HCT116 (cell line): Measurements from ENCODE around the gene OSGIN1. TPM values are rescaled to one million over a fixed set of nuclear protein-coding genes. Genes with fewer than 3 reads are reported as not detected.

Experiments
- ATAC-seq: fragments of 200-7000 bp; cut with Tn5 transposase; 2 replicates; pipeline ENCODE4 v1.9.1; 2020; ENCODE audit warnings: mild to moderate bottlenecking, moderate library complexity
- BruUV-seq: library from RNA; stranded (reverse); fragments of 400-500 nt; replicated peaks from 2 replicates; lab custom pipeline; 2021; lab: Mats Ljungman, UMichigan
- CTCF ChIA-PET: fragments of 300-600 bp; sonication (Branson Sonifier 250); formaldehyde crosslinking; loops from one replicate; lab custom pipeline; 2021; ENCODE audit warnings: antibody characterized with exemption; lab: Charles Lee
- POLR2A ChIA-PET: fragments of 300-600, 350-600 bp; sonication (Branson Sonifier 250); formaldehyde crosslinking; loops from one replicate; lab custom pipeline; 2021; ENCODE audit warnings: antibody characterized with exemption; lab: Charles Lee
- RAD21 ChIA-PET, 2 experiments: fragments of 300-600 bp; sonication (Branson Sonifier 250); formaldehyde crosslinking; loops; one replicate each; lab custom pipeline; 2023; ENCODE audit warnings: low total read pairs in 2 of 2; ENCODE audit not compliant: uncharacterized antibody in 2 of 2, unreplicated experiment in 2 of 2, low non-redundant PET in 1 of 2; lab: Charles Lee
- DNase-seq: peaks from one replicate; pipeline ENCODE4 v3.0.0-alpha.2; 2010; ENCODE audit warnings: low read depth, low spot score
- H2AFZ ChIP-seq: fragments of 200-600 bp; shearing (Covaris generic), sonication (generic); 2 replicates; pipeline ENCODE4 v1.6.1; 2017; ENCODE audit warnings: low read depth, mixed run types, mixed read lengths, antibody characterized with exemption, low read length; ENCODE audit not compliant: poor library complexity, severe bottlenecking
- H3K27ac ChIP-seq: 2 replicates; pipeline ENCODE4 v1.5.1; 2012; ENCODE audit warnings: low read depth, low read length
- H3K27me3 ChIP-seq: fragments of 200-600 bp; sonication (generic); 2 replicates; pipeline ENCODE4 v1.6.1; 2016; ENCODE audit warnings: mixed run types, low read length, mixed read lengths; ENCODE audit not compliant: insufficient read depth
- H3K36me3 ChIP-seq, 2 experiments: fragments of 200-500 bp in 1 of 2; fragments of 200-600 bp in 1 of 2; sonication (Bioruptor generic) in 1 of 2; sonication (generic) in 1 of 2; 2 replicates each; pipeline versions ENCODE4 v1.5.1 to v1.6.1; 2014 to 2016; ENCODE audit warnings: low read length in 2 of 2, inconsistent platforms in 1 of 2, mixed read lengths in 1 of 2, mixed run types in 1 of 2; ENCODE audit not compliant: insufficient read depth in 2 of 2, control insufficient read depth in 1 of 2
- H3K4me1 ChIP-seq, 2 experiments: fragments of 200-600 bp in 1 of 2; sonication (generic) in 1 of 2; 2 replicates each; pipeline versions ENCODE4 v1.5.1 to v1.6.1; 2012 to 2017; ENCODE audit warnings: low read length in 2 of 2, inconsistent platforms in 1 of 2, mild to moderate bottlenecking in 1 of 2, mixed read lengths in 1 of 2, mixed run types in 1 of 2, moderate library complexity in 1 of 2; ENCODE audit not compliant: insufficient read depth in 2 of 2, control insufficient read depth in 1 of 2
- H3K4me2 ChIP-seq: fragments of 200-600 bp; sonication (generic); 2 replicates; pipeline ENCODE4 v1.6.1; 2017; ENCODE audit warnings: mixed run types, low read length, mixed read lengths
- H3K4me3 ChIP-seq, 2 experiments: fragments of 200-600 bp in 1 of 2; sonication (generic) in 1 of 2; replicated peaks in 1 of 2; 2 replicates each; pipeline ENCODE4 v1.5.1; 2011 to 2016; ENCODE audit warnings: low read length in 2 of 2, control low read depth in 1 of 2, low read depth in 1 of 2, mild to moderate bottlenecking in 1 of 2, mixed read lengths in 1 of 2, mixed run types in 1 of 2
- H3K79me2 ChIP-seq: fragments of 200-600 bp; sonication (generic); 2 replicates; pipeline ENCODE4 v1.6.1; 2017; ENCODE audit warnings: mild to moderate bottlenecking, mixed run types, low read length, moderate library complexity, mixed read lengths; ENCODE audit not compliant: insufficient read depth
- H3K9ac ChIP-seq: fragments of 200-600 bp; sonication (generic); 2 replicates; pipeline ENCODE4 v1.6.1; 2016; ENCODE audit warnings: low read length, mixed read lengths
- H3K9me2 ChIP-seq: fragments of 200-600 bp; sonication (generic), shearing (Covaris generic); 2 replicates; pipeline ENCODE4 v1.6.1; 2017; ENCODE audit warnings: mixed run types, mild to moderate bottlenecking, moderate library complexity; ENCODE audit not compliant: insufficient read depth
- H3K9me3 ChIP-seq, 2 experiments: fragments of 200-500 bp in 1 of 2; fragments of 200-600 bp in 1 of 2; sonication (Bioruptor generic) in 1 of 2; sonication (generic) in 1 of 2; 2 replicates each; pipeline ENCODE4 v1.6.1; 2014 to 2017; ENCODE audit warnings: low read length in 2 of 2, mixed read lengths in 2 of 2, inconsistent platforms in 1 of 2, low read depth in 1 of 2, mild to moderate bottlenecking in 1 of 2, mixed run types in 1 of 2, moderate library complexity in 1 of 2; ENCODE audit not compliant: control insufficient read depth in 1 of 2, insufficient read depth in 1 of 2
- H4K20me1 ChIP-seq: fragments of 200-600 bp; sonication (generic), shearing (Covaris generic); 2 replicates; pipeline ENCODE4 v1.6.1; 2017; ENCODE audit warnings: mixed run types, mild to moderate bottlenecking, moderate library complexity; ENCODE audit not compliant: insufficient read depth
- CBX3 ChIP-seq: IDR thresholded peaks from 2 replicates; pipeline ENCODE4 v1.6.1; 2012; ENCODE audit warnings: low read depth
- CEBPB ChIP-seq: IDR thresholded peaks from 2 replicates; pipeline ENCODE4 v1.6.1; 2012; ENCODE audit warnings: low read depth
- EGR1 ChIP-seq: IDR thresholded peaks from 2 replicates; pipeline ENCODE4 v1.6.1; 2012; ENCODE audit warnings: low read depth
- ELF1 ChIP-seq: IDR thresholded peaks from 2 replicates; pipeline ENCODE4 v1.6.1; 2012; ENCODE audit warnings: low read depth, borderline replicate concordance
- EZH2phosphoT487 ChIP-seq: fragments of 200-600 bp; IDR thresholded peaks from 2 replicates; pipeline ENCODE4 v1.6.1; 2018; ENCODE audit warnings: antibody characterized with exemption, borderline replicate concordance
- FOSL1 ChIP-seq: IDR thresholded peaks from 2 replicates; pipeline ENCODE4 v1.6.1; 2012; ENCODE audit warnings: low read depth
- JUND ChIP-seq: IDR thresholded peaks from 2 replicates; pipeline ENCODE4 v1.6.1; 2012
- POLR2A ChIP-seq: IDR thresholded peaks from 2 replicates; pipeline ENCODE4 v1.7.0; 2011; ENCODE audit warnings: borderline replicate concordance; ENCODE audit not compliant: insufficient read depth, insufficient read length; ENCODE audit errors: extremely low read depth
- POLR2AphosphoS5 ChIP-seq: IDR thresholded peaks from 2 replicates; pipeline ENCODE4 v1.6.1; 2011; ENCODE audit warnings: mild to moderate bottlenecking, low read depth, low read length, moderate library complexity
- RAD21 ChIP-seq: IDR thresholded peaks from 2 replicates; pipeline ENCODE4 v1.6.1; 2012; ENCODE audit warnings: low read depth, mild to moderate bottlenecking
- SIN3A ChIP-seq: IDR thresholded peaks from 2 replicates; pipeline ENCODE4 v1.6.1; 2012; ENCODE audit warnings: low read depth
- SRF ChIP-seq: IDR thresholded peaks from 2 replicates; pipeline ENCODE4 v1.6.1; 2012; ENCODE audit warnings: low read depth
- TCF7L2 ChIP-seq: IDR thresholded peaks from 2 replicates; pipeline ENCODE4 v1.7.0; 2011; ENCODE audit warnings: borderline replicate concordance, inconsistent platforms; ENCODE audit not compliant: insufficient read depth, insufficient read length; ENCODE audit errors: extremely low read depth
- YY1 ChIP-seq: IDR thresholded peaks from 2 replicates; pipeline ENCODE4 v1.6.1; 2011; ENCODE audit warnings: low read length, low read depth, moderate library complexity, mild to moderate bottlenecking; ENCODE audit not compliant: insufficient replicate concordance; ENCODE audit errors: extremely low read depth
- ZFX ChIP-seq: fragments of 450-650 bp; IDR thresholded peaks from 2 replicates; pipeline ENCODE4 v1.6.1; 2017
- intact Hi-C: fragments of 100-400 bp; cut with micrococcal nuclease; formaldehyde crosslinking; loops from 2 replicates; pipeline ENCODE4 v1.10.0; 2022
- total RNA-seq: library from RNA; stranded (reverse); gene quantifications from one replicate; pipeline ENCODE4 v1.2.1, GENCODE V29; 2021; ENCODE audit not compliant: unreplicated experiment
- TF ChIP-seq, protein P1 (sequence below): IDR thresholded peaks from 2 replicates; pipeline ENCODE4 v1.6.1; 2011; ENCODE audit warnings: mild to moderate bottlenecking, low read length, moderate library complexity; ENCODE audit not compliant: insufficient replicate concordance; ENCODE audit errors: extremely low read depth
- TF ChIP-seq, protein P2 (sequence below): IDR thresholded peaks from 2 replicates; pipeline ENCODE4 v1.6.1; 2012; ENCODE audit warnings: low read depth
- TF ChIP-seq, protein P3 (sequence below), 3 experiments: fragments of 200-600 bp in 1 of 3; sonication (generic) in 1 of 3; IDR thresholded peaks in 2 of 3; conservative IDR thresholded peaks in 1 of 3; 2 replicates each; pipeline ENCODE4 v1.5.1; 2012 to 2017; ENCODE audit warnings: low read depth in 2 of 3, low read length in 2 of 3, antibody characterized with exemption in 1 of 3, borderline replicate concordance in 1 of 3, control low read depth in 1 of 3, mild to moderate bottlenecking in 1 of 3, mixed read lengths in 1 of 3, mixed run types in 1 of 3, moderate library complexity in 1 of 3; ENCODE audit not compliant: insufficient read depth in 1 of 3

The OSGIN1 gene
- total RNA-seq, 1 experiment from 2014 or later, result 19.8 TPM

- BruUV-seq, result no TSS peak
- no peaks in the 10 kb centered on the region for H3K36me3 ChIP-seq
- H3K9ac ChIP-seq, result no peak overlapping the region
- TF ChIP-seq RAD21 (no peak), SRF (no peak), JUND (no peak), EGR1 (no peak), SIN3A (no peak), ZFX (no peak), ELF1 (no peak), POLR2A (no peak), EZH2phosphoT487 (no peak), POLR2AphosphoS5 (no peak), CEBPB (no peak), CBX3 (no peak), FOSL1 (no peak), TCF7L2 (no peak), YY1 (no peak)
- TF ChIP-seq, protein P1, sequence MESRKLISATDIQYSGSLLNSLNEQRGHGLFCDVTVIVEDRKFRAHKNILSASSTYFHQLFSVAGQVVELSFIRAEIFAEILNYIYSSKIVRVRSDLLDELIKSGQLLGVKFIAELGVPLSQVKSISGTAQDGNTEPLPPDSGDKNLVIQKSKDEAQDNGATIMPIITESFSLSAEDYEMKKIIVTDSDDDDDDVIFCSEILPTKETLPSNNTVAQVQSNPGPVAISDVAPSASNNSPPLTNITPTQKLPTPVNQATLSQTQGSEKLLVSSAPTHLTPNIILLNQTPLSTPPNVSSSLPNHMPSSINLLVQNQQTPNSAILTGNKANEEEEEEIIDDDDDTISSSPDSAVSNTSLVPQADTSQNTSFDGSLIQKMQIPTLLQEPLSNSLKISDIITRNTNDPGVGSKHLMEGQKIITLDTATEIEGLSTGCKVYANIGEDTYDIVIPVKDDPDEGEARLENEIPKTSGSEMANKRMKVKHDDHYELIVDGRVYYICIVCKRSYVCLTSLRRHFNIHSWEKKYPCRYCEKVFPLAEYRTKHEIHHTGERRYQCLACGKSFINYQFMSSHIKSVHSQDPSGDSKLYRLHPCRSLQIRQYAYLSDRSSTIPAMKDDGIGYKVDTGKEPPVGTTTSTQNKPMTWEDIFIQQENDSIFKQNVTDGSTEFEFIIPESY, result no peak
- TF ChIP-seq, protein P2, sequence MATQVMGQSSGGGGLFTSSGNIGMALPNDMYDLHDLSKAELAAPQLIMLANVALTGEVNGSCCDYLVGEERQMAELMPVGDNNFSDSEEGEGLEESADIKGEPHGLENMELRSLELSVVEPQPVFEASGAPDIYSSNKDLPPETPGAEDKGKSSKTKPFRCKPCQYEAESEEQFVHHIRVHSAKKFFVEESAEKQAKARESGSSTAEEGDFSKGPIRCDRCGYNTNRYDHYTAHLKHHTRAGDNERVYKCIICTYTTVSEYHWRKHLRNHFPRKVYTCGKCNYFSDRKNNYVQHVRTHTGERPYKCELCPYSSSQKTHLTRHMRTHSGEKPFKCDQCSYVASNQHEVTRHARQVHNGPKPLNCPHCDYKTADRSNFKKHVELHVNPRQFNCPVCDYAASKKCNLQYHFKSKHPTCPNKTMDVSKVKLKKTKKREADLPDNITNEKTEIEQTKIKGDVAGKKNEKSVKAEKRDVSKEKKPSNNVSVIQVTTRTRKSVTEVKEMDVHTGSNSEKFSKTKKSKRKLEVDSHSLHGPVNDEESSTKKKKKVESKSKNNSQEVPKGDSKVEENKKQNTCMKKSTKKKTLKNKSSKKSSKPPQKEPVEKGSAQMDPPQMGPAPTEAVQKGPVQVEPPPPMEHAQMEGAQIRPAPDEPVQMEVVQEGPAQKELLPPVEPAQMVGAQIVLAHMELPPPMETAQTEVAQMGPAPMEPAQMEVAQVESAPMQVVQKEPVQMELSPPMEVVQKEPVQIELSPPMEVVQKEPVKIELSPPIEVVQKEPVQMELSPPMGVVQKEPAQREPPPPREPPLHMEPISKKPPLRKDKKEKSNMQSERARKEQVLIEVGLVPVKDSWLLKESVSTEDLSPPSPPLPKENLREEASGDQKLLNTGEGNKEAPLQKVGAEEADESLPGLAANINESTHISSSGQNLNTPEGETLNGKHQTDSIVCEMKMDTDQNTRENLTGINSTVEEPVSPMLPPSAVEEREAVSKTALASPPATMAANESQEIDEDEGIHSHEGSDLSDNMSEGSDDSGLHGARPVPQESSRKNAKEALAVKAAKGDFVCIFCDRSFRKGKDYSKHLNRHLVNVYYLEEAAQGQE, result no peak
- TF ChIP-seq, protein P3, sequence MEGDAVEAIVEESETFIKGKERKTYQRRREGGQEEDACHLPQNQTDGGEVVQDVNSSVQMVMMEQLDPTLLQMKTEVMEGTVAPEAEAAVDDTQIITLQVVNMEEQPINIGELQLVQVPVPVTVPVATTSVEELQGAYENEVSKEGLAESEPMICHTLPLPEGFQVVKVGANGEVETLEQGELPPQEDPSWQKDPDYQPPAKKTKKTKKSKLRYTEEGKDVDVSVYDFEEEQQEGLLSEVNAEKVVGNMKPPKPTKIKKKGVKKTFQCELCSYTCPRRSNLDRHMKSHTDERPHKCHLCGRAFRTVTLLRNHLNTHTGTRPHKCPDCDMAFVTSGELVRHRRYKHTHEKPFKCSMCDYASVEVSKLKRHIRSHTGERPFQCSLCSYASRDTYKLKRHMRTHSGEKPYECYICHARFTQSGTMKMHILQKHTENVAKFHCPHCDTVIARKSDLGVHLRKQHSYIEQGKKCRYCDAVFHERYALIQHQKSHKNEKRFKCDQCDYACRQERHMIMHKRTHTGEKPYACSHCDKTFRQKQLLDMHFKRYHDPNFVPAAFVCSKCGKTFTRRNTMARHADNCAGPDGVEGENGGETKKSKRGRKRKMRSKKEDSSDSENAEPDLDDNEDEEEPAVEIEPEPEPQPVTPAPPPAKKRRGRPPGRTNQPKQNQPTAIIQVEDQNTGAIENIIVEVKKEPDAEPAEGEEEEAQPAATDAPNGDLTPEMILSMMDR (IDR thresholded peaks at IDR 0.05 in 2 of 3, conservative IDR thresholded peaks at IDR 0.05 in 1 of 3; ENCODE audit: borderline replicate concordance in 1 of 3, insufficient read depth in 1 of 3, low read depth in 2 of 3, low read length in 2 of 3), result no peak
- ATAC-seq (no peak), DNase-seq (no peak)
- H3K27ac ChIP-seq, result no peak overlapping the region
- POLR2A ChIA-PET, result interaction anchor here (1.4 kb wide), 1 partner anchor 9 kb away, joined by 5 read pairs; no protein-coding TSS in a partner anchor
- no peaks in the 10 kb centered on the region for H3K79me2 ChIP-seq
- CTCF ChIA-PET, result interaction anchor here (1.4 kb wide), 1 partner anchor 9 kb away, joined by 4 read pairs; no protein-coding TSS in a partner anchor
- H2AFZ ChIP-seq, result no peak overlapping the region
- H3K4me1 ChIP-seq, result peaks cover 0 to 10% of the 10 kb centered on the region in 2 experiments; a peak in 1 of 4 replicates
- no peak overlapping the region for H3K4me3 ChIP-seq
- intact Hi-C loops, result no loop called here
- no peaks in the 10 kb centered on the region for H3K27me3 ChIP-seq
- no peaks in the 10 kb centered on the region for H4K20me1 ChIP-seq
- H3K9me3 ChIP-seq, result no peaks in the 10 kb centered on the region
- H3K4me2 ChIP-seq, result no peak overlapping the region
- RAD21 ChIA-PET, result no interaction called here
- no peaks in the 10 kb centered on the region for H3K9me2 ChIP-seq
Measured at GRCh38 chr16:83935858-83936255, 17.2 kb upstream of the OSGIN1 start.
